Activated CD4-positive, CD25-positive, alpha-beta regulatory T cell treated with anti-CD3 and anti-CD28 coated beads, Interleukin-2, amount 50 U/mL, for 16 hours (primary cell): ENCODE results near the gene MSL2.
"Not testable (repeated sequence)": the region's sequence is repeated elsewhere in the genome, so short reads cannot be mapped to it uniquely, and the experiment has no call there.

Source experiments
- DNase-seq: peaks from one replicate; pipeline ENCODE4 v3.0.0-alpha.2; 2020; ENCODE audit warnings: low read depth, low spot score

The MSL2 gene

GRCh38 chr3:136192831-136193230 is 3.3 kb downstream of the MSL2 start:
- DNase-seq: no peak

GRCh38 chr3:136192195-136192594 is 3.9 kb downstream of the MSL2 start:
- DNase-seq: not testable (repeated sequence)

GRCh38 chr3:136189859-136190617 is 6.1 kb downstream of the MSL2 start:
- no peak for DNase-seq

GRCh38 chr3:136189043-136189442 is 7.1 kb downstream of the MSL2 start:
- DNase-seq: no peak

GRCh38 chr3:136187868-136188267 is 8.3 kb downstream of the MSL2 start:
- DNase-seq: no peak

- no peak for DNase-seq
Observed at GRCh38 chr3:136186846-136187245, 9.3 kb downstream of the MSL2 start.

GRCh38 chr3:136186344-136186743 is 9.8 kb downstream of the MSL2 start:
- no peak for DNase-seq

GRCh38 chr3:136184703-136185102 is 11.4 kb downstream of the MSL2 start:
- no peak for DNase-seq

- DNase-seq: no peak
Observed at GRCh38 chr3:136181741-136182140, 14.4 kb downstream of the MSL2 start.

- DNase-seq: no peak
Observed at GRCh38 chr3:136177876-136178275, 18.3 kb downstream of the MSL2 start.

GRCh38 chr3:136173939-136174490 is 22.1 kb downstream of the MSL2 start:
- DNase-seq: no peak

- no peak for DNase-seq
Observed at GRCh38 chr3:136171097-136171542, 25.0 kb downstream of the MSL2 start.

GRCh38 chr3:136168236-136168635 is 27.9 kb downstream of the MSL2 start:
- DNase-seq: not testable (repeated sequence)

- no peak for DNase-seq
Observed at GRCh38 chr3:136166507-136166906, 29.6 kb downstream of the MSL2 start.

- DNase-seq: not testable (repeated sequence)
Observed at GRCh38 chr3:136163607-136164006, 32.5 kb downstream of the MSL2 start.

GRCh38 chr3:136162322-136162721 is 33.8 kb downstream of the MSL2 start:
- DNase-seq: no peak

- no peak for DNase-seq
Observed at GRCh38 chr3:136161516-136161915, 34.6 kb downstream of the MSL2 start.

- DNase-seq: no peak
Observed at GRCh38 chr3:136152963-136153362, 43.2 kb downstream of the MSL2 start.

GRCh38 chr3:136152176-136152843 is 43.8 kb downstream of the MSL2 start:
- DNase-seq: no peak

GRCh38 chr3:136151219-136151618 is 44.9 kb downstream of the MSL2 start:
- no peak for DNase-seq

- DNase-seq: no peak
Observed at GRCh38 chr3:136149667-136150066, 46.5 kb downstream of the MSL2 start.

- no peak for DNase-seq
Observed at GRCh38 chr3:136146981-136147729, 49.0 kb downstream of the MSL2 start.
